Body of pancreas (tissue), 4 donors: Measurements from ENCODE around the gene SUB1. TPM values are rescaled to one million over a fixed set of nuclear protein-coding genes. Genes with fewer than 3 reads are reported as not detected.

Source experiments
- ATAC-seq: fragments of 150-250 bp; one replicate; pipeline ENCODE4 v1.9.1; 2016
- DNase-seq, 4 donors: peaks; one replicate each; pipeline ENCODE4 v3.0.0-alpha.2; 2019
- H3K27ac ChIP-seq, 4 donors: fragments of 200-600 bp; sonication (generic); 1 replicate in 3 of 4; 2 replicates in 1 of 4; pipeline versions ENCODE4 v1.5.1 to v1.6.1; 2016 to 2019; ENCODE audit warnings: mild to moderate bottlenecking in 1 of 4, mixed read lengths in 1 of 4, moderate library complexity in 1 of 4
- H3K27me3 ChIP-seq, 2 donors: fragments of 200-600 bp; sonication (generic); one replicate each; pipeline ENCODE4 v1.6.0; 2016; ENCODE audit warnings: mild to moderate bottlenecking in 1 of 2
- H3K36me3 ChIP-seq, 2 donors: fragments of 200-600 bp; sonication (generic); replicated peaks in 1 of 2; 2 replicates each; pipeline ENCODE4 v1.5.1; 2016; ENCODE audit warnings: low read depth in 2 of 2; ENCODE audit not compliant: insufficient read depth in 1 of 2
- H3K4me1 ChIP-seq: fragments of 200-600 bp; sonication (generic); one replicate; pipeline ENCODE4 v1.6.0; 2016
- H3K4me3 ChIP-seq, 2 donors: fragments of 200-600 bp; sonication (generic); 1 replicate in 1 of 2; 2 replicates in 1 of 2; pipeline ENCODE4 v1.5.1; 2016 to 2019
- H3K9me3 ChIP-seq, 3 donors: fragments of 200-600 bp; sonication (generic); 1 replicate in 2 of 3; 2 replicates in 1 of 3; pipeline ENCODE4 v1.5.1; 2016
- POLR2A ChIP-seq, 3 donors: fragments of 450-650 bp; IDR thresholded peaks; one replicate each; pipeline ENCODE4 v1.6.1; 2016; ENCODE audit warnings: antibody characterized with exemption in 3 of 3, mild to moderate bottlenecking in 2 of 3
- WGBS, 2 donors: methylation state at CpG; one replicate each; pipeline ENCODE4 v1.1.5; 2017; 5-methylcytosine and 5-hydroxymethylcytosine counted together
- intact Hi-C: fragments of 100-400 bp; cut with DNase I; formaldehyde crosslinking; loops from one replicate; pipeline ENCODE4 v1.15.1; 2023
- total RNA-seq, 2 donors: library from RNA; depleted of rRNA; stranded (reverse); fragments of >200 nt; gene quantifications; one replicate each; pipeline ENCODE4 v1.1.0, GENCODE V29; 2016
- TF ChIP-seq, protein P1 (sequence below), 7 experiments: fragments of 450-650 bp in 4 of 7; fragments of 200-600 bp in 3 of 7; sonication (generic) in 3 of 7; IDR thresholded peaks; one replicate each; pipeline ENCODE4 v1.5.1; 2016 to 2019; ENCODE audit warnings: antibody characterized with exemption in 7 of 7

Gene SUB1
- total RNA-seq, 2 donors from 2014 or later: 30.1 to 168 TPM

DNA sequence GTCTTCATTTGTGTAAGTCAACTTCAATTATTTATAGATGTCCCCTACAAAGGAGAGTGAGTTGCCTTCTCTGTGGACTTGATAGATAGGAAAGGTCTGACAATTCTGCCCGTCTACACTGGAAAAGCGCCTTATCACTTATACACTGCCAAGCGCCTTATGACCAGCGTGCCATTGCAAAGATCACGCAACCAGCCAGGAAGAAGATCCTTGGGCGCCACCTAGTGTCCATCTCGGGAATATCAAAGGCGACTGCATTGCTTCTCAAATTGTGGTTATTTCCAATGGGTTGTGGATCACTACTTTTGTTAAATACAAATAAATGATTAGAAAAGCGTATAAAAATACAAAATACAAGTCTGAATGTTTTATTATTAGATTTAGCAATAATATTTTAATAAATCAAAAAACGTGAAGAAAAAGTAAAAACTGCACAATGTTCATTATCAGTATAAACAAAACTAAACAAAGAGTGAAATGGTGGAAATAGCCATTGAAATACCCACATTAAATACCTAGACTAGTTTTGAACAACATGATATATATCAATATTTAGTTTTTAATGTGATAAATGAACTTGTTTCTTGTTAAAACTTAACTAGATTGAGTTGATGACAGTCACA is 27.8 kb downstream of the SUB1 start:
- 3 to 7% methylated on average over 10 of the region's 10 CpGs for WGBS, 2 donors
- intact Hi-C loops: no loop called here

DNA sequence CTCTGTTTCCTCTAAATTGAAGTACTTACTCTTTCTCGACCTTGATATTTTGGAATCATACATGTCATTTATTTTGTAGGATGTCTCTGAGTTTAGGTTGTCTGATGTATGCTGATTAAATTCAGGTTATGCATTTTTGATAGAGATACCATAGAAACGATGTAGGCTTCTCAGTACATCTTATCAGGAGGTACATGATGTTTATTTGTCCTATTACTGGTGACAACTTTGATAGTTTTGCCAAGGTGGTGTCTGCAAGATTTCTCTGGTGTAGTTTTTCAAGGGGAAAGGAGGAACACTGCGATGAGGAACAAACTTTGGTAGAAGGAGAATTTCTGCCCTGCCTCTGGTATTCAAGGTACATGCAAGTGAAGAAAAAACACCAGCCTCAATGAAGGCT is 29.9 kb downstream of the SUB1 start:
- TF ChIP-seq, protein P1, sequence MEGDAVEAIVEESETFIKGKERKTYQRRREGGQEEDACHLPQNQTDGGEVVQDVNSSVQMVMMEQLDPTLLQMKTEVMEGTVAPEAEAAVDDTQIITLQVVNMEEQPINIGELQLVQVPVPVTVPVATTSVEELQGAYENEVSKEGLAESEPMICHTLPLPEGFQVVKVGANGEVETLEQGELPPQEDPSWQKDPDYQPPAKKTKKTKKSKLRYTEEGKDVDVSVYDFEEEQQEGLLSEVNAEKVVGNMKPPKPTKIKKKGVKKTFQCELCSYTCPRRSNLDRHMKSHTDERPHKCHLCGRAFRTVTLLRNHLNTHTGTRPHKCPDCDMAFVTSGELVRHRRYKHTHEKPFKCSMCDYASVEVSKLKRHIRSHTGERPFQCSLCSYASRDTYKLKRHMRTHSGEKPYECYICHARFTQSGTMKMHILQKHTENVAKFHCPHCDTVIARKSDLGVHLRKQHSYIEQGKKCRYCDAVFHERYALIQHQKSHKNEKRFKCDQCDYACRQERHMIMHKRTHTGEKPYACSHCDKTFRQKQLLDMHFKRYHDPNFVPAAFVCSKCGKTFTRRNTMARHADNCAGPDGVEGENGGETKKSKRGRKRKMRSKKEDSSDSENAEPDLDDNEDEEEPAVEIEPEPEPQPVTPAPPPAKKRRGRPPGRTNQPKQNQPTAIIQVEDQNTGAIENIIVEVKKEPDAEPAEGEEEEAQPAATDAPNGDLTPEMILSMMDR (IDR thresholded peaks at IDR 0.05): no peak
- TF ChIP-seq POLR2A (IDR thresholded peaks at IDR 0.05): no peak
- H3K4me1 ChIP-seq: no peaks in the 10 kb centered on the region
- H3K4me3 ChIP-seq: no peak overlapping the region
- H3K27me3 ChIP-seq: no peaks in the 10 kb centered on the region
- ATAC-seq: no peak
- 32 to 42% methylated on average over 3 of the region's 3 CpGs for WGBS, 2 donors
- no peaks in the 10 kb centered on the region for H3K36me3 ChIP-seq
- no peak for DNase-seq
- H3K27ac ChIP-seq: no peak overlapping the region
- H3K9me3 ChIP-seq: no peaks in the 10 kb centered on the region
- intact Hi-C loops: no loop called here

More for the DNA sequence above, 27.8 kb downstream of the SUB1 start:
- H3K4me3 ChIP-seq: no peak overlapping the region
- no peaks in the 10 kb centered on the region for H3K9me3 ChIP-seq
- TF ChIP-seq POLR2A (IDR thresholded peaks at IDR 0.05): no peak
- TF ChIP-seq, protein P1 (IDR thresholded peaks at IDR 0.05): peak; percentile 85 to 96 (median 86)
- DNase-seq: peak; percentile 78 to 88 (median 84)
- ATAC-seq: peak; percentile 86
- no peak overlapping the region for H3K27ac ChIP-seq
- H3K27me3 ChIP-seq: no peaks in the 10 kb centered on the region
- H3K4me1 ChIP-seq: no peaks in the 10 kb centered on the region
- H3K36me3 ChIP-seq: no peaks in the 10 kb centered on the region

DNA sequence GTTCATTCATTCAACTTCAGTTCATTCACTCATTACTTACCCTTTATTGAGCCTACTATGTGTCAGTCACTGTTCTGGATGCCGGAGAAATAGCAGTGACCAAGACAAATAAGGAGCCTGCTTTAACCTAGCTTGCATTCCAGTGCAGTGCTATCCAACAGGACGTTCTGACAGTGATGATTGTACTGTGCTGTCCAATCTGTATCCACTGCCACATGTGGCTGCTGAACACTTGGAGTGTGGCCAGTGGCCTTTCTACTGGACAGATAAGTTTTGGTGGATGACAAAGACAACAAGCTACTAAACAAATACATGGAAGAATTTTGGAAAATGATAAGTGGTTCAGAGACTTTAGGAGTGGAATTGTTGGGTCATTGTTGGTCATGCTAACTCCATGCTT is 33.6 kb downstream of the SUB1 start:
- Histone ChIP-seq H3K36me3 (no peaks in the 10 kb centered on the region), H3K27ac (no peak overlapping the region), H3K27me3 (no peaks in the 10 kb centered on the region), H3K4me3 (no peak overlapping the region), H3K4me1 (no peaks in the 10 kb centered on the region), H3K9me3 (no peaks in the 10 kb centered on the region)
- intact Hi-C loops: no loop called here
- ATAC-seq (no peak), DNase-seq (no peak)
- TF ChIP-seq, protein P1 (IDR thresholded peaks at IDR 0.05): no peak
- TF ChIP-seq POLR2A (IDR thresholded peaks at IDR 0.05): no peak
- WGBS, 2 donors: 53 to 57% methylated on average over 2 of the region's 2 CpGs

DNA sequence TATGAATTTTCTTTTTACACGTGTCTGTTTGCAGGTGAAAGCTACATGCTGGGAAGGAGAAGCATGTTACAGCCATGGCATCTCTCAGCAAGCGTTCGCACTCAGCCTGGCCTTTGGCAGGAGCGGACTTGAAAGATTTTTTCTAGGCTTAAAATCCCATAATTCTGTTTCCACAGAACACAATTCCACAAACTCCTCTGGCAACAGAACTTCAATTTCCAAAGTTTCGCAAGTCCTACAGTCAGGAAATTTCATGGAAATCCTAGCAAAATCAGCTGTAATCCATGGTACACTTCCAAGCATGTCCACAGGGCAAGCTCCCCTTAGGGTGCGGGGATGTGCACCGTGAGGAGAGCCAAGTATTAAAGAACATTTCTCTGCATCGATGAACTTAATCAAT is 35.9 kb downstream of the SUB1 start:
- no peaks in the 10 kb centered on the region for H3K4me1 ChIP-seq
- H3K27me3 ChIP-seq: no peaks in the 10 kb centered on the region
- no peaks in the 10 kb centered on the region for H3K9me3 ChIP-seq
- 69 to 77% methylated on average over 8 of the region's 8 CpGs for WGBS, 2 donors
- TF ChIP-seq, protein P1 (IDR thresholded peaks at IDR 0.05): no peak
- no peak for TF ChIP-seq POLR2A (IDR thresholded peaks at IDR 0.05)
- H3K36me3 ChIP-seq: no peaks in the 10 kb centered on the region
- ATAC-seq: no peak
- no peak overlapping the region for H3K27ac ChIP-seq
- intact Hi-C loops: loop anchor here (10.0 kb wide), 1 partner anchor 126 kb away; no protein-coding TSS in a partner anchor
- H3K4me3 ChIP-seq: no peak overlapping the region
- DNase-seq: no peak

DNA sequence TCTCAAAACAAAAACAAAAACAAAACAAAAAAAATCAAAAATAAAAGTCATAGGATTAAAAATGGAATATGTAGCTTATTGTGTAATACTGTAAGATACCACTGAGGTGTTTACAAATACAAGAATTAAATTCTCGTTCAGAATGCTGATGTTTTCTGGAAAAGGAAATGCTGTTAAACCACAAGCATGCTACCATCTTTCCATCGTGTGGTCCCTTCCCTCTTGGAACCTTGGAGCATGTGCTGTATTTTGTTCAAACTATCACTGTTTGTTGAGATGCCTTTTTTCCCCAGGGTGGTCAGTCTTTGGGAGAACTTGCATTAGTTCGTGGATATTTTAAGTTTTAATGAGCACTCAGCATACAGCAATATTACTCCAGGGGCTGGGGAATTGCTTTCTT is 39.7 kb downstream of the SUB1 start:
- 48 to 50% methylated on average over 3 of the region's 3 CpGs for WGBS, 2 donors
- no peak for TF ChIP-seq POLR2A (IDR thresholded peaks at IDR 0.05)
- TF ChIP-seq, protein P1 (IDR thresholded peaks at IDR 0.05): no peak
- Histone ChIP-seq H3K36me3 (no peaks in the 10 kb centered on the region), H3K27ac (no peak overlapping the region), H3K27me3 (no peaks in the 10 kb centered on the region), H3K4me3 (no peak overlapping the region), H3K4me1 (no peaks in the 10 kb centered on the region), H3K9me3 (no peaks in the 10 kb centered on the region)
- DNase-seq (no peak), ATAC-seq (no peak)
- intact Hi-C loops: loop anchor here (10.0 kb wide), 1 partner anchor 130 kb away; no protein-coding TSS in a partner anchor
